ENCODE measurements around the gene PRR12.
"Not testable (repeated sequence)": the region's sequence is repeated elsewhere in the genome, so short reads cannot be mapped to it uniquely, and the experiment has no call there.

The PRR12 gene

GRCh38 chr19:49624967-49625910 lies 34.3 kb downstream of the PRR12 start:
- no peak for TF ChIP-seq ARNT (IDR thresholded peaks at IDR 0.05)
- no peak for TF ChIP-seq FOXK2 (IDR thresholded peaks at IDR 0.05)
- TF ChIP-seq LEF1 (IDR thresholded peaks at IDR 0.05; ENCODE audit: borderline replicate concordance), result no peak
- no peak for TF ChIP-seq TARDBP (IDR thresholded peaks at IDR 0.05)
- no peak for TF ChIP-seq NFRKB (IDR thresholded peaks at IDR 0.05)
- no peak for TF ChIP-seq ZNF384 (IDR thresholded peaks at IDR 0.05)
- TF ChIP-seq L3MBTL2 (conservative IDR thresholded peaks at IDR 0.05), result no peak
- TF ChIP-seq SUZ12 (IDR thresholded peaks at IDR 0.05), result no peak
- DNase-seq (ENCODE audit: extremely low spot score), result no peak
- ChIA-PET POLR2A (interaction anchor here (1.0 kb wide), 1 partner anchor 15 kb away, joined by 4 read pairs; the partner anchor contains the start of gene RRAS), CTCF (no interaction called here)

- TF ChIP-seq FOXA1 (IDR thresholded peaks at IDR 0.05) (no peak), HDGF (IDR thresholded peaks at IDR 0.05; ENCODE audit: borderline replicate concordance) (no peak), LEF1 (IDR thresholded peaks at IDR 0.05; ENCODE audit: borderline replicate concordance) (no peak), NFRKB (IDR thresholded peaks at IDR 0.05) (no peak), ARNT (IDR thresholded peaks at IDR 0.05) (no peak), TARDBP (IDR thresholded peaks at IDR 0.05) (no peak)
- ChIA-PET POLR2A (no interaction called here), CTCF (no interaction called here)
- no peak for DNase-seq (ENCODE audit: extremely low spot score)
Measured at GRCh38 chr19:49626226-49626625, 35.2 kb downstream of the PRR12 start.

GRCh38 chr19:49629659-49630058 lies 38.7 kb downstream of the PRR12 start:
- CTCF ChIA-PET, result no interaction called here
- POLR2A ChIA-PET, result interaction anchor here (1.2 to 2.8 kb wide), 2 partner anchors 11 to 12 kb away, joined by 3 to 9 read pairs; partner anchors contain the start of genes RRAS and SCAF1
- TF ChIP-seq ARNT (IDR thresholded peaks at IDR 0.05) (no peak), L3MBTL2 (conservative IDR thresholded peaks at IDR 0.05) (no peak), SUZ12 (IDR thresholded peaks at IDR 0.05) (no peak)
- no peak for DNase-seq (ENCODE audit: extremely low spot score)

- CTCF ChIA-PET, result no interaction called here
- TF ChIP-seq FOXK2 (IDR thresholded peaks at IDR 0.05) (no peak), PKNOX1 (IDR thresholded peaks at IDR 0.05) (no peak), NFRKB (IDR thresholded peaks at IDR 0.05) (no peak), L3MBTL2 (conservative IDR thresholded peaks at IDR 0.05) (no peak), SP1 (IDR thresholded peaks at IDR 0.05) (no peak), FOXM1 (IDR thresholded peaks at IDR 0.05; ENCODE audit: borderline replicate concordance) (no peak), BHLHE40 (IDR thresholded peaks at IDR 0.05; ENCODE audit: borderline replicate concordance) (no peak), HDGF (IDR thresholded peaks at IDR 0.05; ENCODE audit: borderline replicate concordance) (no peak), FOXA1 (IDR thresholded peaks at IDR 0.05) (no peak), ARNT (IDR thresholded peaks at IDR 0.05) (no peak), SUZ12 (IDR thresholded peaks at IDR 0.05) (no peak), ELF4 (IDR thresholded peaks at IDR 0.05) (no peak), ZNF384 (IDR thresholded peaks at IDR 0.05) (no peak; the same call in 1 of the 2 replicates), CTBP1 (IDR thresholded peaks at IDR 0.05; ENCODE audit: borderline replicate concordance) (no peak), TARDBP (IDR thresholded peaks at IDR 0.05) (no peak), LEF1 (IDR thresholded peaks at IDR 0.05; ENCODE audit: borderline replicate concordance) (no peak)
- POLR2A ChIA-PET, result no interaction called here
- DNase-seq (ENCODE audit: extremely low spot score), result no peak
Measured at GRCh38 chr19:49631014-49631588, 40.1 kb downstream of the PRR12 start.

- ChIA-PET CTCF (no interaction called here), POLR2A (no interaction called here)
- DNase-seq (ENCODE audit: extremely low spot score), result no peak
- no peak for TF ChIP-seq ARNT (IDR thresholded peaks at IDR 0.05)
- TF ChIP-seq ZNF384 (IDR thresholded peaks at IDR 0.05), result no peak
- no peak for TF ChIP-seq L3MBTL2 (conservative IDR thresholded peaks at IDR 0.05)
- no peak for TF ChIP-seq FOXA1 (IDR thresholded peaks at IDR 0.05)
- no peak for TF ChIP-seq FOXK2 (IDR thresholded peaks at IDR 0.05)
- TF ChIP-seq SP1 (IDR thresholded peaks at IDR 0.05), result no peak
- no peak for TF ChIP-seq LEF1 (IDR thresholded peaks at IDR 0.05; ENCODE audit: borderline replicate concordance)
- no peak for TF ChIP-seq HDGF (IDR thresholded peaks at IDR 0.05; ENCODE audit: borderline replicate concordance)
- no peak for TF ChIP-seq TARDBP (IDR thresholded peaks at IDR 0.05)
- TF ChIP-seq CTBP1 (IDR thresholded peaks at IDR 0.05; ENCODE audit: borderline replicate concordance), result no peak
- TF ChIP-seq ELF4 (IDR thresholded peaks at IDR 0.05), result no peak
- TF ChIP-seq PKNOX1 (IDR thresholded peaks at IDR 0.05), result no peak
- TF ChIP-seq BHLHE40 (IDR thresholded peaks at IDR 0.05; ENCODE audit: borderline replicate concordance), result no peak
- TF ChIP-seq NFRKB (IDR thresholded peaks at IDR 0.05), result no peak
- no peak for TF ChIP-seq FOXM1 (IDR thresholded peaks at IDR 0.05; ENCODE audit: borderline replicate concordance)
- no peak for TF ChIP-seq SUZ12 (IDR thresholded peaks at IDR 0.05)
Measured at GRCh38 chr19:49631610-49632192, 40.7 kb downstream of the PRR12 start.

GRCh38 chr19:49632576-49632975 lies 41.6 kb downstream of the PRR12 start:
- TF ChIP-seq SUZ12 (IDR thresholded peaks at IDR 0.05) (no peak), NFRKB (IDR thresholded peaks at IDR 0.05) (no peak), CTBP1 (IDR thresholded peaks at IDR 0.05; ENCODE audit: borderline replicate concordance) (no peak), L3MBTL2 (conservative IDR thresholded peaks at IDR 0.05) (no peak), FOXA1 (IDR thresholded peaks at IDR 0.05) (no peak), FOXM1 (IDR thresholded peaks at IDR 0.05; ENCODE audit: borderline replicate concordance) (no peak), ARNT (IDR thresholded peaks at IDR 0.05) (no peak), LEF1 (IDR thresholded peaks at IDR 0.05; ENCODE audit: borderline replicate concordance) (no peak), BHLHE40 (IDR thresholded peaks at IDR 0.05; ENCODE audit: borderline replicate concordance) (no peak), FOXK2 (IDR thresholded peaks at IDR 0.05) (no peak), TARDBP (IDR thresholded peaks at IDR 0.05) (no peak), HDGF (IDR thresholded peaks at IDR 0.05; ENCODE audit: borderline replicate concordance) (no peak), SP1 (IDR thresholded peaks at IDR 0.05) (no peak), ELF4 (IDR thresholded peaks at IDR 0.05) (no peak), ZNF384 (IDR thresholded peaks at IDR 0.05) (no peak), PKNOX1 (IDR thresholded peaks at IDR 0.05) (no peak)
- ChIA-PET POLR2A (no interaction called here), CTCF (no interaction called here)

GRCh38 chr19:49633273-49633672 lies 42.3 kb downstream of the PRR12 start:
- CTCF ChIA-PET; POLR2A ChIA-PET; DNase-seq (ENCODE audit: extremely low spot score): not testable (repeated sequence)

More at GRCh38 chr19:49632576-49632975, 41.6 kb downstream of the PRR12 start:
- no peak for DNase-seq (ENCODE audit: extremely low spot score)
